Aorta (tissue), 5 donors: ENCODE measurements around the gene SIGLEC6. TPM values are rescaled to one million over a fixed set of nuclear protein-coding genes. Genes with fewer than 3 reads are reported as not detected.

ENCODE experiments used
- ATAC-seq: fragments of 200-7000 bp; cut with Tn5 transposase; one replicate; pipeline ENCODE4 v1.9.1; 2022; ENCODE audit warnings: moderate library complexity; ENCODE audit not compliant: low FRiP score
- DNase-seq, 2 donors: peaks; one replicate each; pipeline ENCODE4 v3.0.0-alpha.2; 2020
- H3K27ac ChIP-seq, 2 donors: one replicate each; pipeline ENCODE4 v1.5.1; 2013; ENCODE audit warnings: low read length in 2 of 2, mild to moderate bottlenecking in 2 of 2, moderate library complexity in 2 of 2, control low read depth in 1 of 2, inconsistent platforms in 1 of 2, low read depth in 1 of 2
- H3K27me3 ChIP-seq, 2 donors: one replicate each; pipeline ENCODE4 v1.6.1; 2013; ENCODE audit warnings: control low read depth in 1 of 2, low read length in 1 of 2, mild to moderate bottlenecking in 1 of 2, moderate library complexity in 1 of 2; ENCODE audit not compliant: insufficient read depth in 2 of 2, control insufficient read depth in 1 of 2
- H3K36me3 ChIP-seq, 2 donors: one replicate each; pipeline ENCODE4 v1.6.1; 2013; ENCODE audit warnings: control low read depth in 1 of 2, low read length in 1 of 2, mild to moderate bottlenecking in 1 of 2; ENCODE audit not compliant: insufficient read depth in 2 of 2, control insufficient read depth in 1 of 2
- H3K4me1 ChIP-seq, 2 donors: one replicate each; pipeline ENCODE4 v1.6.1; 2013; ENCODE audit warnings: low read length in 2 of 2, control low read depth in 1 of 2, mild to moderate bottlenecking in 1 of 2, moderate library complexity in 1 of 2; ENCODE audit not compliant: insufficient read depth in 2 of 2, control insufficient read depth in 1 of 2
- H3K4me3 ChIP-seq, 2 donors: one replicate each; pipeline ENCODE4 v1.5.1; 2013; ENCODE audit warnings: low read length in 2 of 2, control low read depth in 1 of 2, mild to moderate bottlenecking in 1 of 2
- H3K9me3 ChIP-seq: one replicate; pipeline ENCODE4 v1.6.1; 2013; ENCODE audit warnings: mild to moderate bottlenecking, low read length; ENCODE audit not compliant: control insufficient read depth
- WGBS, 2 donors: extraction: QIAGEN DNeasy Blood & Tissue Kit; methylation state at CpG; one replicate each; pipeline ENCODE4 v1.1.7; 2013; 5-methylcytosine and 5-hydroxymethylcytosine counted together
- intact Hi-C, 2 donors: fragments of 100-400 bp; cut with DNase I; formaldehyde crosslinking; loops; one replicate each; pipeline versions ENCODE4 v1.14.2 to v1.15.0; 2022
- polyA plus RNA-seq, 2 donors: library from polyadenylated mRNA; stranded (reverse); fragments of 200-250 nt; gene quantifications; one replicate each; pipeline ENCODE4 v1.2.3, GENCODE V29; 2013
- total RNA-seq, 2 donors: library from RNA; stranded (reverse); fragmentation: NEBNext Ultra II Directional; extraction: Animal tissue kit (Norgen Biotek cat#: 25700); gene quantifications; one replicate each; pipeline ENCODE4 v1.2.1, GENCODE V29; 2021
- donor health status: healthy with polysubstance abuse.
- donor health status: Bipolar disorder and iron deficiency.
- donor health status: DM: no; HTN: no; CAD: no.
- donor health status: DM: no; HTN: no; CAD: no.
- donor health status: DM: yes; HTN: yes; CAD: no.

Gene SIGLEC6
- total and polyA plus RNA-seq, 4 donors, result 0.52 to 2.9 TPM; not detected in 2

GRCh38 chr19:51469162-51469561 lies 62.3 kb downstream of the SIGLEC6 start:
- H3K4me1 ChIP-seq, result no peaks in the 10 kb centered on the region
- ATAC-seq (no peak), DNase-seq (no peak)
- 50 to 51% methylated on average over 4 of the region's 4 CpGs for WGBS, 2 donors
- no peaks in the 10 kb centered on the region for H3K36me3 ChIP-seq
- H3K4me3 ChIP-seq, result no peak overlapping the region
- no peak overlapping the region for H3K27ac ChIP-seq
- no peaks in the 10 kb centered on the region for H3K9me3 ChIP-seq
- intact Hi-C loops, result no loop called here
- H3K27me3 ChIP-seq, result no peaks in the 10 kb centered on the region

GRCh38 chr19:51468545-51468920 lies 62.9 kb downstream of the SIGLEC6 start:
- H3K4me3 ChIP-seq, result no peak overlapping the region
- 70 to 83% methylated on average over 2 of the region's 2 CpGs for WGBS, 2 donors
- no peaks in the 10 kb centered on the region for H3K9me3 ChIP-seq
- H3K27ac ChIP-seq, result no peak overlapping the region
- intact Hi-C loops, result no loop called here
- no peak for DNase-seq
- H3K36me3 ChIP-seq, result no peaks in the 10 kb centered on the region
- no peak for ATAC-seq
- H3K4me1 ChIP-seq, result no peaks in the 10 kb centered on the region
- H3K27me3 ChIP-seq, result no peaks in the 10 kb centered on the region

- 70% methylated on average over 4 of the region's 4 CpGs for WGBS, 2 donors
- Histone ChIP-seq H3K4me1 (no peaks in the 10 kb centered on the region), H3K4me3 (no peak overlapping the region), H3K9me3 (no peaks in the 10 kb centered on the region), H3K27ac (no peak overlapping the region), H3K36me3 (no peaks in the 10 kb centered on the region), H3K27me3 (no peaks in the 10 kb centered on the region)
- DNase-seq (no peak), ATAC-seq (no peak)
- intact Hi-C loops, result no loop called here
Measured at GRCh38 chr19:51467864-51468544, 63.5 kb downstream of the SIGLEC6 start.

Other genes starting within 250 kb of the SIGLEC6 start
- under 1 TPM; 0.24 to 0.26 TPM for gene IGLON5, start 220.0 kb downstream of the SIGLEC6 start, total RNA-seq
- under 1 TPM in 1 of 2 donors, not detected in 1; 0.13 TPM for gene IGLON5, start 220.0 kb downstream of the SIGLEC6 start, polyA plus RNA-seq
- 1 to 10 TPM; 1.7 to 2.0 TPM for gene VSIG10L, start 189.5 kb downstream of the SIGLEC6 start, total RNA-seq
- gene VSIG10L, start 189.5 kb downstream of the SIGLEC6 start, polyA plus RNA-seq, result 1 to 10 TPM in 1 of 2 donors, under 1 TPM in 1; 0.25 to 7.2 TPM
- 10 to 100 TPM; 41.5 to 47.9 TPM for gene ETFB, start 165.3 kb downstream of the SIGLEC6 start, total RNA-seq
- gene ETFB, start 165.3 kb downstream of the SIGLEC6 start, polyA plus RNA-seq, result 100 to 1,000 TPM in 1 of 2 donors, 10 to 100 TPM in 1; 98.8 to 110 TPM
- under 1 TPM in 1 of 2 donors, not detected in 1; 0.87 TPM for gene CLDND2, start 162.7 kb downstream of the SIGLEC6 start, total RNA-seq
- 1 to 10 TPM; 2.0 to 3.5 TPM for gene CLDND2, start 162.7 kb downstream of the SIGLEC6 start, polyA plus RNA-seq
- gene NKG7, start 159.0 kb downstream of the SIGLEC6 start, total RNA-seq, result 1 to 10 TPM; 3.3 to 6.7 TPM
- under 1 TPM; 0.38 to 0.59 TPM for gene NKG7, start 159.0 kb downstream of the SIGLEC6 start, polyA plus RNA-seq
- not detected for gene LIM2, start 143.7 kb downstream of the SIGLEC6 start, total RNA-seq
- not detected for gene LIM2, start 143.7 kb downstream of the SIGLEC6 start, polyA plus RNA-seq
- not detected for gene C19orf84, start 141.1 kb downstream of the SIGLEC6 start, total RNA-seq
- gene C19orf84, start 141.1 kb downstream of the SIGLEC6 start, polyA plus RNA-seq, result not detected
- 1 to 10 TPM; 4.0 to 4.6 TPM for gene SIGLEC10, start 114.0 kb downstream of the SIGLEC6 start, total RNA-seq
- 1 to 10 TPM; 1.2 to 4.6 TPM for gene SIGLEC10, start 114.0 kb downstream of the SIGLEC6 start, polyA plus RNA-seq
- gene SIGLEC8, start 73.2 kb downstream of the SIGLEC6 start, total RNA-seq, result under 1 TPM; 0.16 to 0.69 TPM
- 1 to 10 TPM in 1 of 2 donors, under 1 TPM in 1; 0.15 to 1.1 TPM for gene SIGLEC8, start 73.2 kb downstream of the SIGLEC6 start, polyA plus RNA-seq
- gene CEACAM18, start 53.1 kb downstream of the SIGLEC6 start, total RNA-seq, result not detected
- gene CEACAM18, start 53.1 kb downstream of the SIGLEC6 start, polyA plus RNA-seq, result under 1 TPM in 1 of 2 donors, not detected in 1; 0.63 TPM
- 1 to 10 TPM in 1 of 2 donors, not detected in 1; 2.0 TPM for gene SIGLEC12, start 29.9 kb downstream of the SIGLEC6 start, total RNA-seq
- gene SIGLEC12, start 29.9 kb downstream of the SIGLEC6 start, polyA plus RNA-seq, result under 1 TPM in 1 of 2 donors, not detected in 1; 0.75 TPM
- gene ZNF175, start 39.6 kb upstream of the SIGLEC6 start, total RNA-seq, result 10 to 100 TPM; 15.1 to 16.6 TPM
- 1 to 10 TPM; 1.8 to 3.1 TPM for gene ZNF175, start 39.6 kb upstream of the SIGLEC6 start, polyA plus RNA-seq
- gene SIGLEC5, start 98.7 kb upstream of the SIGLEC6 start, total RNA-seq, result 1 to 10 TPM in 1 of 2 donors, under 1 TPM in 1; 0.58 to 2.0 TPM
- gene SIGLEC5, start 98.7 kb upstream of the SIGLEC6 start, polyA plus RNA-seq, result not detected
- gene SIGLEC14, start 115.2 kb upstream of the SIGLEC6 start, total RNA-seq, result 1 to 10 TPM; 4.2 to 5.0 TPM
- under 1 TPM; 0.20 to 0.38 TPM for gene SIGLEC14, start 115.2 kb upstream of the SIGLEC6 start, polyA plus RNA-seq
- 10 to 100 TPM; 37.3 to 53.0 TPM for gene SPACA6, start 161.7 kb upstream of the SIGLEC6 start, total RNA-seq
- 100 to 1,000 TPM in 1 of 2 donors, 10 to 100 TPM in 1; 21.3 to 103 TPM for gene SPACA6, start 161.7 kb upstream of the SIGLEC6 start, polyA plus RNA-seq
- gene HAS1, start 192.3 kb upstream of the SIGLEC6 start, total RNA-seq, result 1 to 10 TPM; 4.6 to 5.4 TPM
- gene HAS1, start 192.3 kb upstream of the SIGLEC6 start, polyA plus RNA-seq, result not detected
- gene FPR1, start 220.2 kb upstream of the SIGLEC6 start, total RNA-seq, result 10 to 100 TPM; 19.0 to 37.1 TPM
- 10 to 100 TPM in 1 of 2 donors, under 1 TPM in 1; 0.77 to 13.5 TPM for gene FPR1, start 220.2 kb upstream of the SIGLEC6 start, polyA plus RNA-seq
- gene FPR2, start 229.5 kb upstream of the SIGLEC6 start, total RNA-seq, result 1 to 10 TPM; 2.7 to 3.9 TPM
- gene FPR2, start 229.5 kb upstream of the SIGLEC6 start, polyA plus RNA-seq, result 1 to 10 TPM in 1 of 2 donors, under 1 TPM in 1; 0.18 to 2.6 TPM